Endothelial cell (in vitro differentiated cells): ENCODE measurements around the gene ZNF683. TPM values are rescaled to one million over a fixed set of nuclear protein-coding genes. Genes with fewer than 3 reads are reported as not detected.

Experiments used
- DNase-seq: peaks from one replicate; pipeline ENCODE4 v3.0.0; 2021; ENCODE audit warnings: low spot score
- H3K27ac Mint-ChIP-seq: one replicate; pipeline ENCODE4 v1.8.0; 2021; ENCODE audit warnings: mixed read lengths, inconsistent platforms; ENCODE audit not compliant: unreplicated experiment
- H3K27me3 Mint-ChIP-seq: one replicate; pipeline ENCODE4 v1.8.0; 2021; ENCODE audit warnings: mild to moderate bottlenecking, moderate library complexity, mixed read lengths, inconsistent platforms; ENCODE audit not compliant: unreplicated experiment
- H3K36me3 Mint-ChIP-seq: one replicate; pipeline ENCODE4 v1.8.0; 2021; ENCODE audit warnings: mild to moderate bottlenecking, low read depth, mixed read lengths, inconsistent platforms; ENCODE audit not compliant: unreplicated experiment
- H3K4me1 Mint-ChIP-seq: one replicate; pipeline ENCODE4 v1.8.0; 2021; ENCODE audit warnings: mild to moderate bottlenecking, mixed read lengths, inconsistent platforms; ENCODE audit not compliant: unreplicated experiment
- H3K4me3 Mint-ChIP-seq: one replicate; pipeline ENCODE4 v1.8.0; 2021; ENCODE audit warnings: mild to moderate bottlenecking, mixed read lengths, inconsistent platforms; ENCODE audit not compliant: unreplicated experiment
- H3K9me3 Mint-ChIP-seq: one replicate; pipeline ENCODE4 v1.8.0; 2021; ENCODE audit warnings: mixed read lengths, inconsistent platforms; ENCODE audit not compliant: unreplicated experiment
- CTCF ChIP-seq: fragments of 200-600 bp; sonication (generic); IDR thresholded peaks from one replicate; pipeline ENCODE4 v1.5.0; 2021; ENCODE audit warnings: antibody characterized with exemption; ENCODE audit not compliant: unreplicated experiment
- total RNA-seq: library from RNA; stranded (reverse); fragmentation: NEBNext Ultra II Directional; extraction: Animal tissue kit (Norgen Biotek cat#: 25700); gene quantifications from one replicate; pipeline ENCODE4 v1.2.1, GENCODE V29; 2021; ENCODE audit not compliant: unreplicated experiment

ZNF683 gene
- total RNA-seq, 1 donor from 2014 or later, result not detected

- Mint-ChIP-seq H3K27me3 (peaks cover 7% of the 10 kb centered on the region), H3K9me3 (no peaks in the 10 kb centered on the region), H3K4me1 (peaks cover 22% of the 10 kb centered on the region), H3K36me3 (no peaks in the 10 kb centered on the region), H3K4me3 (no peak overlapping the region), H3K27ac (no peak overlapping the region)
- DNase-seq, result no peak
- TF ChIP-seq CTCF, result no peak
Observed at GRCh38 chr1:26354972-26355371, 17.6 kb downstream of the ZNF683 start.

- Mint-ChIP-seq H3K27me3 (peaks cover 6% of the 10 kb centered on the region), H3K4me3 (no peak within 1 kb of the TSS), H3K27ac (no peak within 1 kb of the TSS), H3K36me3 (no peaks in the 10 kb centered on the region), H3K4me1 (peaks cover 25% of the 10 kb centered on the region), H3K9me3 (no peaks in the 10 kb centered on the region)
- TF ChIP-seq CTCF, result no peak
- no peak for DNase-seq
Observed at GRCh38 chr1:26353976-26354820, 18.4 kb downstream of the ZNF683 start, which contains the start of gene CRYBG2. Gene CRYBG2, minus strand, starts transcription at chr1:26354130. Its CDS starts 7,473 bp downstream, at chr1:26346657.

GRCh38 chr1:26353210-26353859, 19.2 kb downstream of the ZNF683 start:
- no peak for DNase-seq
- no peak overlapping the region for H3K27ac Mint-ChIP-seq

GRCh38 chr1:26352338-26352679, 20.2 kb downstream of the ZNF683 start:
- no peak for DNase-seq
- Mint-ChIP-seq H3K9me3 (no peaks in the 10 kb centered on the region), H3K4me1 (peaks cover 25% of the 10 kb centered on the region), H3K36me3 (no peaks in the 10 kb centered on the region), H3K27ac (peak overlapping the region; percentile 33), H3K4me3 (peak overlapping the region; percentile 12), H3K27me3 (peaks cover 6% of the 10 kb centered on the region)
- TF ChIP-seq CTCF, result no peak

More at GRCh38 chr1:26353210-26353859, 19.2 kb downstream of the ZNF683 start:
- Mint-ChIP-seq H3K9me3 (no peaks in the 10 kb centered on the region), H3K4me1 (peaks cover 25% of the 10 kb centered on the region), H3K36me3 (no peaks in the 10 kb centered on the region), H3K27me3 (peaks cover 6% of the 10 kb centered on the region), H3K4me3 (no peak overlapping the region)
- TF ChIP-seq CTCF, result no peak
